Fibroblast of skin of left biceps (primary cell): ENCODE results near the gene ZNF618.

Experiments used
- DNase-seq, 2 experiments: peaks; one replicate each; pipeline ENCODE4 v3.0.0-alpha.2; 2013; ENCODE audit warnings: low read depth in 2 of 2

The ZNF618 gene, protein sequence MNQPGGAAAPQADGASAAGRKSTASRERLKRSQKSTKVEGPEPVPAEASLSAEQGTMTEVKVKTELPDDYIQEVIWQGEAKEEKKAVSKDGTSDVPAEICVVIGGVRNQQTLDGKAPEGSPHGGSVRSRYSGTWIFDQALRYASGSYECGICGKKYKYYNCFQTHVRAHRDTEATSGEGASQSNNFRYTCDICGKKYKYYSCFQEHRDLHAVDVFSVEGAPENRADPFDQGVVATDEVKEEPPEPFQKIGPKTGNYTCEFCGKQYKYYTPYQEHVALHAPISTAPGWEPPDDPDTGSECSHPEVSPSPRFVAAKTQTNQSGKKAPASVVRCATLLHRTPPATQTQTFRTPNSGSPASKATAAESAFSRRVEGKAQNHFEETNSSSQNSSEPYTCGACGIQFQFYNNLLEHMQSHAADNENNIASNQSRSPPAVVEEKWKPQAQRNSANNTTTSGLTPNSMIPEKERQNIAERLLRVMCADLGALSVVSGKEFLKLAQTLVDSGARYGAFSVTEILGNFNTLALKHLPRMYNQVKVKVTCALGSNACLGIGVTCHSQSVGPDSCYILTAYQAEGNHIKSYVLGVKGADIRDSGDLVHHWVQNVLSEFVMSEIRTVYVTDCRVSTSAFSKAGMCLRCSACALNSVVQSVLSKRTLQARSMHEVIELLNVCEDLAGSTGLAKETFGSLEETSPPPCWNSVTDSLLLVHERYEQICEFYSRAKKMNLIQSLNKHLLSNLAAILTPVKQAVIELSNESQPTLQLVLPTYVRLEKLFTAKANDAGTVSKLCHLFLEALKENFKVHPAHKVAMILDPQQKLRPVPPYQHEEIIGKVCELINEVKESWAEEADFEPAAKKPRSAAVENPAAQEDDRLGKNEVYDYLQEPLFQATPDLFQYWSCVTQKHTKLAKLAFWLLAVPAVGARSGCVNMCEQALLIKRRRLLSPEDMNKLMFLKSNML

DNA sequence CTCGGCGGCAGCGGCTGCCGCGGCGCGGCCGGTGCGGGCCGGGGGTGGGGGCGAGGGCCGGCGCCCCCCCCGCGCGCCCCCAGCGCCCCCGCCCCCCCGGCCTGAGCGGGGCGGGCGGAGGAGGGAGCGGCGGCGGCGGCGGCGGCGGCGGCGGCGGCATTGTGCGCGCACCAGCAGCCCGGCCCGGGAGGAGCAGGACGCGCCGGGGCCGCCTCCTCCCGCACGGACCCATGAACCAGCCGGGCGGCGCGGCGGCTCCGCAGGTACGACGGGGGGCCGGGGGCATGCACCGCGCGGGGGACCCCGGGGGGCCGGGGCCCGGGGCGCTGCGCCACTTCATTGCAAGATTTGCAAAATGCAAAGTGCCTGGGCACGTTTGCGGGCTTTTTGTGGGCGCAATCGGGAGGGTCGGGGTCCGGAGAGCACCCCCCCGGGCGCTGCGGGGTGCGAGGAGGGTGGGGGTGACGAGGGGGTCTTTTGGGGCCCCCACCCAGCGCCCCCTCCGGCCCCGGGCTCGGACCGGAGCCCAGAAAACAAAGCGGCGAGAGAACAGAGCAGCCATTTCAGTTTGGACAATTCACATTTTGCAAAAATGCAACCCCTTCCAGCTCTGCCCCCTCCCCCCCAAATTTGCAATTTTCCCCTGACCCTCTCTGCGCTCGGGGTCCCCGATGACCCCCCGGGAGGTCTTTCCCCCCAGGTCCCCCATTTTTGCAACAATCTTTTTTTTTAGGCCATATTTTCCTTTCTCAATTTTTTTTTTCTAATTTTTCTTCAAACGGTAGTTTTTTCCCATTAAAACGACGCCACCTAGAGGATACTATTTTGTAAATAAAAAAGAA is at the start of gene ZNF618:
TSS of gene ZNF618 (plus strand) at position 159 of the 842 bp plus-strand sequence. CDS start at position 231, 72 bp downstream.
- DNase-seq: no peak

GRCh38 chr9:113828221-113828620 is 47.9 kb upstream of the ZNF618 start:
- DNase-seq: no peak

DNA sequence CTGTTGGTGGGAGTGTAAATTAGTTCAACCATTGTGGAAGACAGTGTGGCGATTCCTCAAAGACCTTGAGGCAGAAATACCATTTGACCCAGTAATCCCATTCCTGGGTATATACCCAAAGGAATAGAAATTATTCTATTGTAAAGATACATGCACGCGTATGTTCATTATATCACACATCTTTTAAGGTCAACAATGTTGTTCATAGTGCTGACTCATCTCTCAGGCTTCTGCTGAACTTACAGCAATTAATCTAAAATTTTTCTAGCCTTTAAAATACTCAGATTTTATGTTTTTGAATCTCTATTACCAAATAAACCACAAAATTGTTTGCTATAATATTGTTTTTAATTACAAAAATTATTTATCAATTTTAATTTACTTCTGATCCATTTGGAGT is 38.8 kb upstream of the ZNF618 start:
- no peak for DNase-seq

DNA sequence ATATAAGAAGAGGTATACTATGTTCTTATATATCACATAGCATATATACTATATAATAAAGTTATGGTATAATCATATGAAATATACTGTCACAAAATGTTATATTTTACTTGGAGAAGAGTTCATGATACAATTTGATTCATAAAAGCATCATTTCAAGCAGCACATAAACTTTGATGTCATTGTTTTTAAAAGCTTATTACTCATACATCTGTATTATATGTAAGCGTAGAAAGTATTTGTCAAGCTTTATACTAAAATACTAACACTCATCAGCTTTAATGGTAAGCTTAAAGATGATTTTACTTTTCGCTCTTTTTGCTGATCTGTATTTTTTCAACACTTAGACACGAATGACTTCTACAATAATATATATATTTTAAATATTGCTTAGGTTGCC is 34.0 kb upstream of the ZNF618 start:
- no peak for DNase-seq

GRCh38 chr9:113844466-113844865 is 31.6 kb upstream of the ZNF618 start:
- DNase-seq: no peak

GRCh38 chr9:113851359-113851758 is 24.8 kb upstream of the ZNF618 start:
- DNase-seq: no peak

- DNase-seq: no peak
Measured at GRCh38 chr9:113851873-113852272, 24.2 kb upstream of the ZNF618 start.

GRCh38 chr9:113853333-113853732 is 22.8 kb upstream of the ZNF618 start:
- DNase-seq: no peak

DNA sequence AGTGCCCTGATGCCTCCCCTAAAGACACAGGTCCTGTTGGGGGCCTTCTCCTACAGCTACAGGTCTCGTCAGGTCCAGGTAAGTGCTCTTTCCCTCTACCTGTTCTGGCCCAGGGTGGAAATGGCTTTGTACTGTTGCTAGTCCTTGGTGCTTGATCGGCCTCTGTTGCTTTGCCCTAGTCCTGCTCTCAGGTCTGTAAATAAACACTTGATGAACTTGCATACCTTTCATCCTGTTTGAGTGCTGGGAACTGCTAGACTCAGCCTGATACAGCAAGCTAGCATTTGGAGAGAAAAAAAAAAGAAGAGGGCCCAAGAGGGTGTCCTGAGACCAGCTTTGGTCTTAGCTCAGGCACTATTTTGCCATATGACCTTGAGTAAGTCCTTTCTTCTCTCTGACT is 21.8 kb upstream of the ZNF618 start:
- no peak for DNase-seq

DNA sequence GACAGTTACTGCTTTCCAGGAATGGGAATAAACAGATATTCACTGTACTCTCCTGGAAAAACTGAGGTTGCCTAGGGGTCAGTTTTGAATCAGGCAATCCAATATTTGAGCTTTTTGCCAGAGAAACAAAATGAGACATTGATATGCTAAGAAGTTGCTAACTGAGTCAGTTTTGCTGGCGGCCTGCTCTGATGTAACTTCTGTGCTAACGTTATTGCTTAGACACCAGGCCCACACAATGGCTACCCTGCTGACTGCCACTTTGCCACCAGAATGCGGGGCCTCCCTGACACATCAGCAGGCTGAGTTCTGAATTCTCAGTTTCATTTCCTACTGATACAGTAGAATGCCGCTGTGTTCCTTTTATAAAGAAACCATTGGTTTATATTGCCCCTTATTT is 18.2 kb upstream of the ZNF618 start:
- no peak for DNase-seq

DNA sequence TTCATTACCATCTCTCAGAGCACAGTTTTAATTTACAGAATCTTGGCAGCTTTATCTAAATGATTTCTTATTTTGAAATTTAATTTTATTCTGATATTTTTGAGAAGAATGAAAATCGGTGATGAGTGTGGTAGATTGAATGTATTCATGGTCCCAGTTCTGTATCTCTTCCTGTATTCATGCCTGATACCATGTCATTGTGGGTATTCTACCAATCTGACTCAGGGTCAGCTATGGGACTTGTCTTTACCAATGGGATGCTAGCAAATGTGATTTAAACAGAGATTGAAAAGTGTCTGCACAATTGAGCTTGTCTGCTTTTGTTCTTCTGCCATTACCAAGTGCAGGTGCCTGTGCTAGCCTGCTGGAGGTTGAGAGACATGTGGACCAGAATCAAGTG is 17.8 kb upstream of the ZNF618 start:
- no peak for DNase-seq

- DNase-seq: no peak
Measured at GRCh38 chr9:113863345-113863744, 12.8 kb upstream of the ZNF618 start.

DNA sequence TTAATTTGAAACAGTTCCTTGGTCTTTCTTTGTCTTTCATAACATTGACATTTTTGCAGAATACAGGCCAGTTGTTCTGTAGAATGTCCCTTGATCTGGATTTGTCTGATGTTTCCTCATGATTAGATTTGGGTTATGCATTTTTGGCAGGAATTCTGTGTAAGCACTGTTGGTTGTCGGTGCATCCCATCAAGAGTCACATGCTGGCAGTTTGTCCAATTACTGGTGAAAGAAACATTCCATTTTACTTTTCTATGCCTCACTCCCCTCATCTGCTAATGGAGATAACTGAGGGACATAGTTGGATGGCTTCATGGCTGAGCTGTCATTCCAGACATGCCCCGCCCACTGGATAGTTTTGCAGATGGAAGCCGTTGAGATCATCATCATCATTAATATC is 7.6 kb upstream of the ZNF618 start:
- DNase-seq: no peak

DNA sequence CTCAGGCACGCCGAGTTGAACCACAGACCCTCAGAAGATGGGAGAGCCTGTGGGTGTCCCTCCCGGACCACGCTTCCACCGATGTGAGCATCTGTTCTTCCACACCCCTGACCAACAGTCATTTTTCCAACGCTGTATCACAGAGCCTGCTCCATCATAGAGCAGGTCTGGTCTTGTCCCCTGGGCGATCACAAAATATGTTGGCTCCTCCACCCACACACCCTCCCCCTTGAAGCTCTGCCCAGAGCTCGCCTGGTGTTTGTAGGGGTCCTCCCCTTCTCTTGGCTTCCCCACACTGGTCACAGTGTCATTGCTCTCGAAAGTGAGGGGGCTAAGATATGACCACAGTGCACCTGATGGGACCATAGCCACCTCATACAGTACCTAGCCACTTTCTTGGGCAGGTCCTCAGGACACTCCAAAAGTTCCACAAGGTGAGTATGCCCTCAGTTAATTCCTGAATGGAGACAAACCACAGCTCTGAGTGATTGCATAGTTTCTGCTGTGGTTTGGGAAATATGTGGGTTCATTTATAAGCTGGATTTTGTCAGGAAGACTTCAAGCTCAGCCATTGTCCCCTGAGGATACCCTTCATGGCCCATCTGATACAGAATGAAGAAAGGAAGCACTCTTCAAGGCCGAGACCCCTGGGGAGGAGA is 3.5 kb upstream of the ZNF618 start:
- no peak for DNase-seq

DNA sequence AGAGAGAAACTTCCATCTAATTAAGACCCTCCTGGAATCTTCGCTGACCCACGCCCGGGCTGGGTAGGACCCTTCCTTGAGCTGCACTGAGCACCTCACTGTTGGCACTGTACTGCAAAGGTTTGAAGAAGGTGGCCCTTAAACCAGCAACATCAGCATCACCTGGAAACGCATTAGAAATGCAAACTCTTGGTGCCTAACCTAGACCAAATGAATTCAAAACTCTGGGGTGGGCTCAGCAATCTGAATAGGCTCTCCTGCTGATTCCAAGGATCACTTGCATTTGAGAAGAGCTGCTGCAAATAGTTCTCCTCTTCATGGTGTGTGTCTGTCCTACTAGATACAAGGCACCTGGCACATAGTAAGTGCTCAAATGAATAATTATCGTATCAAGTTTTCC is 2.7 kb upstream of the ZNF618 start:
- DNase-seq: no peak

DNA sequence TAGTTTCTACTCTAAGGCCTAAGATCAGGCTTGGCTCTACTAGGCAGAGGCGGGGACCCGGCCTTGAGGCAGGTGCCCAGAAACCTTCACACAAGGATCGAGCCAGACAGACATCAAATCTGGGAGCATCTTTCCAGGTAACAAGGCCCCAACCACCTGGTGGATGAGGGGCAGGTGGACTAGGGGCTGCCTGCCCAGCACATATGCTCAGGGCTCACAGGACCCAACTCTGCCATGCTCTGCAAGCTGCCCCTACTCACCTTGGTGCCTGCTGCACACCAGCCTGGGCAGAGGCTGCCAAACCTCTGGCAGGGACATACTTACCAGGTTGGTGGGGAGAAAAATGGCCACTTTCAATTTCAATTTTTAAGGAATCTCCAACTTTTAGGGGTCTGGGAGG is 2.2 kb upstream of the ZNF618 start:
- no peak for DNase-seq

GRCh38 chr9:113875459-113876150 is 504 bp upstream of the ZNF618 start:
- DNase-seq: no peak

- no peak for DNase-seq
Measured at GRCh38 chr9:113876993-113877368, 872 bp downstream of the ZNF618 start.

GRCh38 chr9:113879318-113879717 is 3.2 kb downstream of the ZNF618 start:
- no peak for DNase-seq

DNA sequence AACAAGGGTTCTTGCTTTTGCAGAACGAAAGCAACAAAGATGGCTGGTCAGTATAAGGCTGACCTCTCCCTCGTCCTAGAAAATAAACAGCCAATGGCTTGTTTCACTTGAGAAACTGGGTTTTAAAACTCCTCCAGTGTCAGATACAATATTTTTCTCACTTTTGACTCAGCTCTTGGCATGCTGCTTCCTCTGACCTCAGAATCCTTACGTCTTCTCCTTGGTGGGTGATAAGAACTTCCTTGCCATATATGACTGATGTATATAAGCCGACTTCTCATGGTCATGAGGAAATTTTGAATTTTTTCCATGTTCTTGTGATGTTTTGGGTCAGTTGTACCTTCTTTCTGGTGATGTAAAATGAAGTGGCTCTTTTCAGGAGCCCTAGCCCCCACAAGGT is 3.8 kb downstream of the ZNF618 start:
- no peak for DNase-seq

DNA sequence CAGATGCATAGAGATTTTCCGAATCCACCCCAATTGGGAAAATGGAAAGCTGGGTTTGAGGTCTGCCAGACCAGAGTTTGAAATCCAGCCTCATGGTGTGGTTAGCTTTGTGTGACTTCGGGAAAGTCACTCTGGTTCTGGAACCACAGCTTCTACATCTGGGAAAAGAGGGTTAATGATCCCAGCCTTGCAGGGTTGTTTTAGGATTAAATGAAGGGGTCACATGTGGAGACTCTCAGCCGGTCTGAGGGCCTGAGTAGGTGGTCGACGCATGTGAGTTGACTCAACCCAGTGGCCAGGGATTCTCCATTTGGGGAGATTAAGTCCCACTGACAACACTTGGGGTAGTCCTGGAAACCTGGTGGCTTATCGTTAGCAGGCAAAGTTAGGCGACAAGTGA is 6.1 kb downstream of the ZNF618 start:
- no peak for DNase-seq
